Caco-2 (cell line): ENCODE measurements around the gene MRGPRF. TPM values are rescaled to one million over a fixed set of nuclear protein-coding genes. Genes with fewer than 3 reads are reported as not detected.

Source experiments
- BruUV-seq: library from RNA; stranded (reverse); fragments of 400-500 nt; replicated peaks from 2 replicates; lab custom pipeline; 2021; lab: Mats Ljungman, UMichigan
- CTCF ChIA-PET: fragments of 300-600 bp; sonication (Branson Sonifier 250); formaldehyde crosslinking; loops from one replicate; lab custom pipeline; 2022; ENCODE audit warnings: antibody characterized with exemption; lab: Charles Lee
- POLR2A ChIA-PET: fragments of 300-600 bp; sonication (Branson Sonifier 250); formaldehyde crosslinking; loops from one replicate; lab custom pipeline; 2022; ENCODE audit warnings: antibody characterized with exemption; lab: Charles Lee
- DNase-seq, 2 experiments: peaks; one replicate each; pipeline versions ENCODE4 v3.0.0 to v3.0.0-alpha.2; 2020 to 2022
- H3K27me3 ChIP-seq: replicated peaks from 2 replicates; pipeline ENCODE4 v1.6.0; 2011; ENCODE audit warnings: low read length; ENCODE audit not compliant: control insufficient read depth, insufficient read depth
- H3K36me3 ChIP-seq: 2 replicates; pipeline ENCODE4 v1.5.1; 2011; ENCODE audit warnings: low read length; ENCODE audit not compliant: control insufficient read depth, insufficient read depth
- H3K4me1 ChIP-seq: fragments of 250-450 bp; sonication (Bioruptor Pico); 2 replicates; pipeline ENCODE4 v1.5.1; 2020; ENCODE audit warnings: mild to moderate bottlenecking
- H3K4me3 ChIP-seq: 2 replicates; pipeline ENCODE4 v1.5.1; 2011; ENCODE audit warnings: low read depth, mild to moderate bottlenecking, control low read depth, low read length
- H3K9me3 ChIP-seq: fragments of 250-450 bp; sonication (Bioruptor Pico); 2 replicates; pipeline ENCODE4 v1.5.1; 2020; ENCODE audit warnings: mild to moderate bottlenecking, moderate library complexity
- H3K27ac Mint-ChIP-seq: one replicate; pipeline ENCODE4 v1.8.0; 2022; ENCODE audit warnings: mixed read lengths; ENCODE audit not compliant: unreplicated experiment
- H3K27me3 Mint-ChIP-seq: one replicate; pipeline ENCODE4 v1.8.0; 2022; ENCODE audit warnings: mixed read lengths; ENCODE audit not compliant: insufficient read depth, unreplicated experiment
- H3K36me3 Mint-ChIP-seq: one replicate; pipeline ENCODE4 v1.8.0; 2022; ENCODE audit warnings: mild to moderate bottlenecking, mixed read lengths; ENCODE audit not compliant: insufficient read depth, unreplicated experiment
- H3K4me1 Mint-ChIP-seq: one replicate; pipeline ENCODE4 v1.8.0; 2022; ENCODE audit warnings: low read depth, mixed read lengths; ENCODE audit not compliant: unreplicated experiment
- H3K4me3 Mint-ChIP-seq: one replicate; pipeline ENCODE4 v1.8.0; 2022; ENCODE audit warnings: mild to moderate bottlenecking, moderate library complexity, mixed read lengths; ENCODE audit not compliant: unreplicated experiment
- H3K9me3 Mint-ChIP-seq: one replicate; pipeline ENCODE4 v1.8.0; 2022; ENCODE audit warnings: mixed read lengths; ENCODE audit not compliant: unreplicated experiment
- CTCF ChIP-seq, 2 experiments: fragments of 200-600 bp in 1 of 2; IDR thresholded peaks; 1 replicate in 1 of 2; 2 replicates in 1 of 2; pipeline versions ENCODE4 v1.5.1 to v1.8.0; 2011 to 2022; ENCODE audit warnings: antibody characterized with exemption in 1 of 2, control low read depth in 1 of 2, inconsistent platforms in 1 of 2, low read depth in 1 of 2, low read length in 1 of 2, mild to moderate bottlenecking in 1 of 2, moderate library complexity in 1 of 2; ENCODE audit not compliant: insufficient read depth in 1 of 2, severe bottlenecking in 1 of 2, unreplicated experiment in 1 of 2
- intact Hi-C: fragments of 100-400 bp; cut with micrococcal nuclease; formaldehyde crosslinking; loops from one replicate; pipeline ENCODE4 v1.10.0; 2022; ENCODE audit not compliant: unreplicated experiment
- total RNA-seq: library from RNA; stranded (reverse); gene quantifications from 2 replicates; pipeline ENCODE4 v1.2.3, GENCODE V29; 2022

Gene MRGPRF
- total RNA-seq, 1 experiment from 2014 or later, result 0.14 TPM

DNA sequence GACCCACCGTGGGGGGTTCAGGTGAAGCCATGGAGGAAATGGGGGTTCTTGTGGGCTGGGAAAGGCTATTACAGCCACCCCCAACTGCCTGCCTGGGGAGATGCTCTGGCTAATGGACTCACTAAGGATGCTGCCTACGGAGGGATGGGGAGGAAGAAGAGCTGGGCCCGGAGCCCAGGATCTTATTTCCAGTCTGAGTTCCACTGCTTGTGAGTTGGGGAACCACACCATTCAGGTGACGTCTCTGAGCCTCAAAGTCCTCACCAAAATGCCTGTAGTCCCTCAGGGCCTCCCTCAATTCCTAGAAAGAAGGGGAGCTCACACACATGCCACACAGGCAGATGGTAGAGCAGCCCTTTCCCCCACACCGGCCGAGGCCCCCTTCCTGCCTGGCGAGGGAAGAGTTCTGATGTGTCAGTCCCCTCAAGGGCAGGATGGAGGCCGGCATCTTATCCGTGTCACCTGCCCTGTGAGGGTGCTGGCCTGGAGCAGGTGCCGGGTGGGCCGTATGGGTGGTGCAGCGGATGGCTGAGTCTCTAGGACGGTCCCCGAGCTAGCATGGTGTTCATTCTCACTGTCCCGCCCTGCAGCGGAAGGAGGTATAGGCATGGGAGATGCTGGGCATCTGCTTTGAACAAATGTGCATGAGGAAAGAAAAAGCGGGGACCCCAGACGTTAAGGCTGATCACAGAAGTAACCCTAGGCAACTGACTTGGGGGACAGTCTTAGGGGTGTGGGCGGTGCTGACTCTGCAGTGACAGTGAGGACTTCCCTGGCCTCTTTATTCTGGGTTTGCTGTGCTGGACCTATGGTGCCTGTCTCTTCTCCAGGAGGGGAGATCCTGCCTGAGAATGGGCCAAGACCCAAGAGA lies 15.7 kb downstream of the MRGPRF start:
- POLR2A ChIA-PET, result no interaction called here
- BruUV-seq, result no TSS peak
- no peak overlapping the region for H3K27ac Mint-ChIP-seq

DNA sequence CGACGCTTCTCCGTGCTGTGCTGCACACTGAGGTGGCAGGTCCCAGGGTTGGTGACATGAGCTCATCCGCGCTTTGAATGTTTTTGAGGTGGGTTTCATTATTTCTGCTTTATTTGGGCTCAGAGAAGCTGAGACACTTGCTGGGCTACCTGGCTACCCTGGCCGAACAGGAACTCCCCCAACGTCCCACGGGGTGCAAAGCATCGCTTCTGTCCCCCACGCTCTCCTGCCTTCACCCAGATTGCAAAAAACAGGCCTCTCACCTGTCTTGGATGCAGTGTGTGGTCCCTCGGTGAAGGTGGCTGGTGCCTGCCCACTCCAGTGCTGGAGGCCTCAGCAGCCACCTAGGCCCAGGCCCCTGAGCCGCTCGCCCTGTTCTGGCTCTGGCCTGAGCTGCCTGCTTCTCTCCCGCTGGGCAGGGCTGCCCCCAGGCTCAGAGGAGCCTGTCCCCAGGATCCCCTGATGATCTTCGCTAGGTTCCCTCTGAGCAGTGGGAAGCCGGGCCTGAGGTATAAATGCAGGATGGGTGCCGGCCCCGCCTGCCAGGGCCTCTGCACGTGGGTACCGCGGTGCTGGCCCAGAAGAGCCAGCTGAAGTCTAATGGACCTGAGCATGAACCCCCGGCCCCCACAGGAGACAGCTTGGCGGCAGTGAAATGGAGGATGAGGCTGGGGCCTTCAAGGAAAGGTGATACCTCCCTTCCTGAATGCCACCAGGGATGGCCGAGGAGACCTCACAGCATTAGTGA lies 16.5 kb downstream of the MRGPRF start:
- Mint-ChIP-seq H3K4me1 (peaks cover 5% of the 10 kb centered on the region), H3K4me3 (no peak overlapping the region), H3K9me3 (no peaks in the 10 kb centered on the region), H3K27ac (no peak overlapping the region), H3K27me3 (peaks cover 2% of the 10 kb centered on the region), H3K36me3 (no peaks in the 10 kb centered on the region)
- H3K4me3 ChIP-seq, result no peak overlapping the region
- TF ChIP-seq CTCF (IDR thresholded peaks at IDR 0.05; ENCODE audit: insufficient read depth in 1 of 2, low read depth in 1 of 2, low read length in 1 of 2, severe bottlenecking in 1 of 2, unreplicated experiment in 1 of 2), result no peak
- POLR2A ChIA-PET, result no interaction called here
- H3K36me3 ChIP-seq, result no peaks in the 10 kb centered on the region
- no TSS peak for BruUV-seq
- H3K27me3 ChIP-seq, result no peaks in the 10 kb centered on the region
- H3K4me1 ChIP-seq, result no peaks in the 10 kb centered on the region
- CTCF ChIA-PET, result no interaction called here
- H3K9me3 ChIP-seq, result no peaks in the 10 kb centered on the region
- DNase-seq, result peak in 1 of 2 experiments; percentile 13
- intact Hi-C loops, result no loop called here

More for the DNA sequence above, 15.7 kb downstream of the MRGPRF start:
- H3K36me3 ChIP-seq, result no peaks in the 10 kb centered on the region
- Mint-ChIP-seq H3K36me3 (no peaks in the 10 kb centered on the region), H3K4me1 (peaks cover 5% of the 10 kb centered on the region), H3K9me3 (no peaks in the 10 kb centered on the region), H3K27me3 (peaks cover 2% of the 10 kb centered on the region), H3K4me3 (no peak overlapping the region)
- peak in 1 of 2 experiments; percentile 30 for DNase-seq
- H3K9me3 ChIP-seq, result no peaks in the 10 kb centered on the region
- intact Hi-C loops, result no loop called here
- CTCF ChIA-PET, result interaction anchor here (0.5 kb wide), 1 partner anchor 28 kb away, joined by 6 read pairs; no protein-coding TSS in a partner anchor
- no peaks in the 10 kb centered on the region for H3K4me1 ChIP-seq
- H3K4me3 ChIP-seq, result no peak overlapping the region
- no peaks in the 10 kb centered on the region for H3K27me3 ChIP-seq
- no peak for TF ChIP-seq CTCF (IDR thresholded peaks at IDR 0.05; ENCODE audit: insufficient read depth in 1 of 2, low read depth in 1 of 2, low read length in 1 of 2, severe bottlenecking in 1 of 2, unreplicated experiment in 1 of 2)

- no peak overlapping the region for H3K4me3 Mint-ChIP-seq
- no peaks in the 10 kb centered on the region for H3K36me3 Mint-ChIP-seq
- no peaks in the 10 kb centered on the region for H3K9me3 Mint-ChIP-seq
- no peak overlapping the region for H3K27ac Mint-ChIP-seq
- ChIA-PET POLR2A (no interaction called here), CTCF (interaction anchor here (0.7 kb wide), 1 partner anchor 10 kb away, joined by 5 read pairs; no protein-coding TSS in a partner anchor)
- intact Hi-C loops, result no loop called here
- H3K9me3 ChIP-seq, result no peaks in the 10 kb centered on the region
- no peak overlapping the region for H3K4me3 ChIP-seq
- no peaks in the 10 kb centered on the region for H3K36me3 ChIP-seq
- TF ChIP-seq CTCF (IDR thresholded peaks at IDR 0.05; ENCODE audit: insufficient read depth in 1 of 2, low read depth in 1 of 2, low read length in 1 of 2, severe bottlenecking in 1 of 2, unreplicated experiment in 1 of 2), result no peak
- H3K27me3 ChIP-seq, result no peaks in the 10 kb centered on the region
- no peaks in the 10 kb centered on the region for H3K4me1 ChIP-seq
- H3K4me1 Mint-ChIP-seq, result peaks cover 5% of the 10 kb centered on the region
- no peak for DNase-seq
- H3K27me3 Mint-ChIP-seq, result peaks cover 2% of the 10 kb centered on the region
- BruUV-seq, result no TSS peak
Measured at GRCh38 chr11:68994894-68995285, 18.2 kb downstream of the MRGPRF start.
